Cardiac muscle cell (in vitro differentiated cells and primary cell): ENCODE results near the gene ZSCAN5B. TPM values are rescaled to one million over a fixed set of nuclear protein-coding genes. Genes with fewer than 3 reads are reported as not detected.

Experiments
- DNase-seq, 2 donors: peaks; one replicate each; pipeline versions ENCODE4 v3.0.0 to v3.0.0-alpha.2; 2010 to 2017; ENCODE audit warnings: low read depth in 1 of 2, low spot score in 1 of 2
- H3K27ac ChIP-seq: fragments of 200-600 bp; sonication (generic); 2 replicates; pipeline ENCODE4 v1.5.1; 2016
- H3K27me3 ChIP-seq: fragments of 200-600 bp; sonication (generic); 2 replicates; pipeline ENCODE4 v1.6.0; 2016; ENCODE audit warnings: control low read depth
- H3K36me3 ChIP-seq: fragments of 200-600 bp; sonication (generic); 2 replicates; pipeline ENCODE4 v1.5.1; 2016; ENCODE audit warnings: control low read depth
- H3K4me1 ChIP-seq: fragments of 200-600 bp; sonication (generic); 2 replicates; pipeline ENCODE4 v1.8.1; 2017; ENCODE audit warnings: low read depth, mild to moderate bottlenecking, mixed run types
- H3K4me3 ChIP-seq: fragments of 200-600 bp; sonication (generic); 2 replicates; pipeline ENCODE4 v1.5.1; 2016; ENCODE audit warnings: mild to moderate bottlenecking
- H3K9me3 ChIP-seq: fragments of 200-600 bp; sonication (generic); 2 replicates; pipeline ENCODE4 v1.5.1; 2017; ENCODE audit warnings: low read depth, mild to moderate bottlenecking, control low read depth
- CTCF ChIP-seq: IDR thresholded peaks from 2 replicates; pipeline ENCODE4 v1.5.1; 2012; ENCODE audit warnings: low read depth, mild to moderate bottlenecking, low read length
- polyA plus RNA-seq: library from polyadenylated mRNA; unstranded; fragments of >200 nt; fragmentation: Nextera tagmentation; extraction: Ambion mirVana; gene quantifications from 2 replicates; pipeline ENCODE4 v1.2.1, GENCODE V29; 2016
- total RNA-seq: library from RNA; depleted of rRNA; stranded (reverse); fragments of >200 nt; gene quantifications from 2 replicates; pipeline ENCODE4 v1.2.3, GENCODE V29; 2016

Gene ZSCAN5B
- total and polyA plus RNA-seq, 2 experiments from 2014 or later, result not detected

- H3K4me3 ChIP-seq, result no peak overlapping the region
- no peaks in the 10 kb centered on the region for H3K9me3 ChIP-seq
- H3K27ac ChIP-seq, result no peak overlapping the region
- peaks cover 3% of the 10 kb centered on the region for H3K36me3 ChIP-seq
- peaks cover 4% of the 10 kb centered on the region for H3K4me1 ChIP-seq
- no peak for TF ChIP-seq CTCF
- no peak for DNase-seq
- H3K27me3 ChIP-seq, result no peaks in the 10 kb centered on the region
Measured at GRCh38 chr19:56142897-56143434, 54.6 kb downstream of the ZSCAN5B start.

GRCh38 chr19:56142087-56142787, 55.3 kb downstream of the ZSCAN5B start:
- TF ChIP-seq CTCF, result no peak
- H3K4me3 ChIP-seq, result peak overlapping the region; percentile 34
- H3K36me3 ChIP-seq, result no peaks in the 10 kb centered on the region
- no peak for DNase-seq
- H3K27me3 ChIP-seq, result no peaks in the 10 kb centered on the region
- no peaks in the 10 kb centered on the region for H3K9me3 ChIP-seq
- peak overlapping the region; percentile 1 for H3K27ac ChIP-seq
- peaks cover 4% of the 10 kb centered on the region for H3K4me1 ChIP-seq

- Histone ChIP-seq H3K4me3 (peak overlapping the region; percentile 34), H3K4me1 (peaks cover 4% of the 10 kb centered on the region), H3K27me3 (no peaks in the 10 kb centered on the region), H3K27ac (peak overlapping the region; percentile 81), H3K36me3 (no peaks in the 10 kb centered on the region), H3K9me3 (no peaks in the 10 kb centered on the region)
- TF ChIP-seq CTCF, result no peak
- DNase-seq, result peak in 1 of 2 donors; percentile 21
Measured at GRCh38 chr19:56141417-56141993, 56.1 kb downstream of the ZSCAN5B start.

GRCh38 chr19:56140583-56141416, 56.8 kb downstream of the ZSCAN5B start, which contains the start of gene ZNF444:
ZNF444 (plus strand) TSS chr19:56141287; CDS start chr19:56146912, 5,625 bp downstream.
- TF ChIP-seq CTCF, result no peak
- Histone ChIP-seq H3K36me3 (no peaks in the 10 kb centered on the region), H3K9me3 (no peaks in the 10 kb centered on the region), H3K27me3 (no peaks in the 10 kb centered on the region), H3K4me3 (peak within 1 kb of the TSS; percentile 34), H3K27ac (peak within 1 kb of the TSS; percentile 81), H3K4me1 (peaks cover 4% of the 10 kb centered on the region)
- DNase-seq, result peak; percentile 99 to 100

GRCh38 chr19:56139847-56140582, 57.6 kb downstream of the ZSCAN5B start:
- peak overlapping the region; percentile 50 for H3K27ac ChIP-seq
- H3K27me3 ChIP-seq, result no peaks in the 10 kb centered on the region
- TF ChIP-seq CTCF, result no peak
- H3K4me1 ChIP-seq, result peaks cover 4% of the 10 kb centered on the region
- H3K36me3 ChIP-seq, result no peaks in the 10 kb centered on the region
- H3K4me3 ChIP-seq, result peak overlapping the region; percentile 34
- DNase-seq, result no peak
- H3K9me3 ChIP-seq, result no peaks in the 10 kb centered on the region
